C4-2B (cell line): Measurements from ENCODE around the gene KRT33B.

ENCODE experiments used
- CTCF ChIP-seq: fragments of 450-650 bp; conservative IDR thresholded peaks from 2 replicates; pipeline ENCODE4 v1.5.1; 2017; ENCODE audit warnings: mild to moderate bottlenecking
- ZFX ChIP-seq: fragments of 450-650 bp; IDR thresholded peaks from 2 replicates; pipeline ENCODE4 v1.6.1; 2017

GRCh38 chr17:41415833-41416335 lies 46.3 kb upstream of the KRT33B start:
- TF ChIP-seq CTCF (no peak), ZFX (no peak)
